Neural progenitor cell (in vitro differentiated cells): Measurements from ENCODE around the gene TDRD9. TPM values are rescaled to one million over a fixed set of nuclear protein-coding genes. Genes with fewer than 3 reads are reported as not detected.

Experiments
- DNase-seq: peaks from one replicate; pipeline ENCODE4 v3.0.0-alpha.2; 2016; ENCODE audit warnings: low spot score
- H2AFZ ChIP-seq: fragments of 200-600 bp; sonication (generic); replicated peaks from 2 replicates; pipeline ENCODE4 v1.6.1; 2016; ENCODE audit warnings: antibody characterized with exemption
- H3F3A ChIP-seq: fragments of 200-600 bp; sonication (generic); 2 replicates; pipeline ENCODE4 v1.6.1; 2016; ENCODE audit warnings: antibody characterized with exemption, low read depth
- H3K27ac ChIP-seq: fragments of 200-600 bp; sonication (generic); 2 replicates; pipeline ENCODE4 v1.5.1; 2016; ENCODE audit warnings: mild to moderate bottlenecking
- H3K27me3 ChIP-seq: fragments of 200-600 bp; sonication (generic); 2 replicates; pipeline ENCODE4 v1.6.1; 2016; ENCODE audit warnings: mild to moderate bottlenecking, moderate library complexity
- H3K36me3 ChIP-seq: fragments of 200-600 bp; sonication (generic); 2 replicates; pipeline ENCODE4 v1.5.1; 2016
- H3K4me1 ChIP-seq: fragments of 200-600 bp; sonication (generic); 2 replicates; pipeline ENCODE4 v1.6.1; 2016; ENCODE audit warnings: mixed run types
- H3K4me2 ChIP-seq: fragments of 200-600 bp; sonication (generic); 2 replicates; pipeline ENCODE4 v1.6.1; 2016
- H3K4me3 ChIP-seq: fragments of 200-600 bp; sonication (generic); 2 replicates; pipeline ENCODE4 v1.5.1; 2016
- H3K79me2 ChIP-seq: fragments of 200-600 bp; sonication (generic); 2 replicates; pipeline ENCODE4 v1.6.1; 2016; ENCODE audit warnings: low read depth
- H3K9ac ChIP-seq: fragments of 200-600 bp; sonication (generic); 2 replicates; pipeline ENCODE4 v1.6.1; 2016
- H3K9me3 ChIP-seq: fragments of 200-600 bp; sonication (generic); 2 replicates; pipeline ENCODE4 v1.5.1; 2016; ENCODE audit warnings: low read depth
- H4K20me1 ChIP-seq: fragments of 200-600 bp; sonication (generic); 2 replicates; pipeline ENCODE4 v1.6.1; 2016; ENCODE audit warnings: low read depth
- H3K27ac Mint-ChIP-seq: 3 replicates; pipeline ENCODE4 v1.8.0; 2021; ENCODE audit warnings: mixed read lengths
- H3K27me3 Mint-ChIP-seq: 2 replicates; pipeline ENCODE4 v1.8.0; 2022; ENCODE audit warnings: low read depth, mild to moderate bottlenecking, inconsistent platforms, moderate library complexity, mixed read lengths; ENCODE audit not compliant: insufficient read depth
- H3K36me3 Mint-ChIP-seq: 3 replicates; pipeline ENCODE4 v1.8.0; 2021; ENCODE audit warnings: mixed read lengths
- H3K4me1 Mint-ChIP-seq: 3 replicates; pipeline ENCODE4 v1.8.0; 2021; ENCODE audit warnings: mixed read lengths
- H3K4me3 Mint-ChIP-seq: 3 replicates; pipeline ENCODE4 v1.8.0; 2021; ENCODE audit warnings: mild to moderate bottlenecking, moderate library complexity, mixed read lengths
- H3K9me3 Mint-ChIP-seq: 3 replicates; pipeline ENCODE4 v1.8.0; 2020; ENCODE audit warnings: mixed read lengths
- CTCF ChIP-seq: fragments of 200-600 bp; sonication (generic); IDR thresholded peaks from 2 replicates; pipeline ENCODE4 v1.5.1; 2017; ENCODE audit warnings: antibody characterized with exemption, mild to moderate bottlenecking
- EZH2 ChIP-seq: fragments of 200-600 bp; sonication (generic); IDR thresholded peaks from 2 replicates; pipeline ENCODE4 v1.6.1; 2017; ENCODE audit warnings: antibody characterized with exemption, mild to moderate bottlenecking, moderate library complexity
- EZH2phosphoT487 ChIP-seq: fragments of 200-600 bp; sonication (generic); IDR thresholded peaks from 2 replicates; pipeline ENCODE4 v1.6.1; 2017; ENCODE audit warnings: antibody characterized with exemption
- total RNA-seq: library from RNA; depleted of rRNA; stranded (reverse); fragments of >200 nt; gene quantifications from 2 replicates; pipeline ENCODE4 v1.2.3, GENCODE V29; 2015; ENCODE audit warnings: low replicate concordance

TDRD9 gene
- total RNA-seq, 1 donor from 2014 or later, result not detected

GRCh38 chr14:104019806-104020205 is 91.5 kb downstream of the TDRD9 start:
- H3K27me3 Mint-ChIP-seq, result peaks cover 10% of the 10 kb centered on the region

DNA sequence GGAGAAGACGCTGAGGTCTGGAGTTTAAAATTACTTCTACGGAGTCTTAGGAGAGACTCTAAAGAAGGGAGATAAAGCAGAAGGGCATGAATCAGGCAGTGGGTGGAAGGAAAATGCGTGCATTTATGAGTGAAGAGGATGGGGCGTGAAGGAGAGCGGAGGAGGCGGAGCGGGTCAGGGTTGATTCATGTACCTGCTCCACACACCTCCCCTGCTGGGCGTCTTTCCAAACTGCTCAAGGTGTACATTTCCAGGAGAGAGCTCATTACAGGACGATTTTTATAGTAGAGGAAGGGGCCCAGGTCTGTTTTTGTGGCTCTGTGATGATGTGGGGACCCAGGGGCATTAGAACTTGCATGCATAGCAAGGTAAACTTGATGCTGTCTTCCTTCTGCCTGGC is 92.2 kb downstream of the TDRD9 start:
- no peak for DNase-seq
- no peak overlapping the region for H3K4me3 Mint-ChIP-seq
- no peaks in the 10 kb centered on the region for H3K36me3 Mint-ChIP-seq

More at GRCh38 chr14:104019806-104020205, 91.5 kb downstream of the TDRD9 start:
- H3K9ac ChIP-seq, result no peak overlapping the region
- H2AFZ ChIP-seq, result no peak overlapping the region
- H3K9me3 Mint-ChIP-seq, result no peaks in the 10 kb centered on the region
- H4K20me1 ChIP-seq, result no peaks in the 10 kb centered on the region
- no peaks in the 10 kb centered on the region for H3F3A ChIP-seq
- H3K9me3 ChIP-seq, result no peaks in the 10 kb centered on the region
- DNase-seq, result no peak
- H3K4me1 Mint-ChIP-seq, result no peaks in the 10 kb centered on the region
- H3K79me2 ChIP-seq, result no peaks in the 10 kb centered on the region
- no peaks in the 10 kb centered on the region for H3K36me3 Mint-ChIP-seq
- H3K4me3 Mint-ChIP-seq, result no peak overlapping the region
- no peak overlapping the region for H3K4me2 ChIP-seq
- no peak overlapping the region for H3K4me3 ChIP-seq
- no peaks in the 10 kb centered on the region for H3K4me1 ChIP-seq
- H3K27me3 ChIP-seq, result no peaks in the 10 kb centered on the region
- no peaks in the 10 kb centered on the region for H3K36me3 ChIP-seq
- no peak overlapping the region for H3K27ac ChIP-seq
- TF ChIP-seq CTCF (no peak), EZH2 (no peak), EZH2phosphoT487 (no peak)
- no peak overlapping the region for H3K27ac Mint-ChIP-seq

DNA sequence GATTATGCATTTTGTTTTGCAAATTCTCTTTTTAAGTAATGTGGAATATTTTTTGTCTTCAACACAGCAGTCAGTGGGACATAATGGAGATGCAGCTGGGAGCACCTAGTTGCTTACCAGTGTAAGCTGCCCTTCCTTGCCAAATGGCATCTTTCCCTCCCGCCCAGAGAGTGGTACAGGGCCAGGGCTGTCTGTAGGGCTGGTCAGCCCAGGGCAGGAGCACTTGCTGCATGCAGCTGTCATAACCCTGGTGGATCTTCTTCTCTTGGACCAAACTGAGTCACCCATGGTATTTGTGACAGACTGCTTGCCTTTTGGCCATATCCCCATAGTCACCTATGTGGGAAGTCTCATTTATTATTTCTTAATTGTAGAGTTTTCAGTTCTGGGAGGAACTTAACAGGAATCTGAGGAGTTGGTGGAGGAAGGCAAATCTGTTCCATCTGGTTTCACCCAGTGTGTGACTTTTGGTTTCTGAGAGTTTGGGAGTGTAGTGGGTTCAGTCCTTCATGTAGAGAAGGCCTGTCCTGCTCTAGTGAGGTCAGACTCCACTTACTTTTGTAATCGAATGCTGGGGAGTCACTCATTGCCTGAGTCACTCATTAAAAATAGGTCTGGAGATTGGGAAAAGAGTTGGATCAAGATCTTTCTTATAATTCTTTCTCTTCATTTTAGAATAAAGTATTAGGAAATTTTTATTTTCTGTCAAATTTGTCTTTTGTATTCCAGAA is 95.2 kb downstream of the TDRD9 start:
- Histone ChIP-seq H3K36me3 (no peaks in the 10 kb centered on the region), H3F3A (no peaks in the 10 kb centered on the region), H3K9me3 (no peaks in the 10 kb centered on the region), H2AFZ (no peak overlapping the region), H3K9ac (no peak overlapping the region), H3K4me3 (no peak overlapping the region), H4K20me1 (no peaks in the 10 kb centered on the region), H3K27ac (no peak overlapping the region), H3K4me2 (no peak overlapping the region), H3K79me2 (no peaks in the 10 kb centered on the region), H3K4me1 (no peaks in the 10 kb centered on the region), H3K27me3 (no peaks in the 10 kb centered on the region)
- DNase-seq, result no peak
- Mint-ChIP-seq H3K27ac (no peak overlapping the region), H3K36me3 (no peaks in the 10 kb centered on the region), H3K9me3 (no peaks in the 10 kb centered on the region), H3K4me3 (no peak overlapping the region), H3K4me1 (no peaks in the 10 kb centered on the region), H3K27me3 (peaks cover 6% of the 10 kb centered on the region)
- TF ChIP-seq EZH2phosphoT487, result no peak
- no peak for TF ChIP-seq EZH2
- no peak for TF ChIP-seq CTCF

More for the DNA sequence above, 92.2 kb downstream of the TDRD9 start:
- Histone ChIP-seq H4K20me1 (no peaks in the 10 kb centered on the region), H3K9me3 (no peaks in the 10 kb centered on the region), H3K27me3 (no peaks in the 10 kb centered on the region), H2AFZ (no peak overlapping the region), H3K79me2 (no peaks in the 10 kb centered on the region), H3K9ac (no peak overlapping the region), H3F3A (no peaks in the 10 kb centered on the region), H3K36me3 (no peaks in the 10 kb centered on the region), H3K4me3 (no peak overlapping the region), H3K4me1 (no peaks in the 10 kb centered on the region), H3K4me2 (no peak overlapping the region), H3K27ac (no peak overlapping the region)
- Mint-ChIP-seq H3K9me3 (no peaks in the 10 kb centered on the region), H3K4me1 (no peaks in the 10 kb centered on the region), H3K27me3 (peaks cover 10% of the 10 kb centered on the region), H3K27ac (no peak overlapping the region)
- TF ChIP-seq EZH2phosphoT487 (no peak), EZH2 (no peak), CTCF (no peak)
